Activated CD8-positive, alpha-beta memory T cell treated with anti-CD3 and anti-CD28 coated beads, Interleukin-2, amount 50 U/mL, for 4 hours (primary cell): Measurements from ENCODE around the gene CDX1.
"Not testable (repeated sequence)": the region's sequence is repeated elsewhere in the genome, so short reads cannot be mapped to it uniquely, and the experiment has no call there.

Experiments used
- DNase-seq: peaks from one replicate; pipeline ENCODE4 v3.0.0-alpha.2; 2020

CDX1 gene

GRCh38 chr5:150210644-150211043 lies 44.1 kb downstream of the CDX1 start:
- DNase-seq = no peak

GRCh38 chr5:150211156-150212030 lies 44.8 kb downstream of the CDX1 start:
- no peak for DNase-seq

- no peak for DNase-seq
Observed at GRCh38 chr5:150213530-150213929, 47.0 kb downstream of the CDX1 start.

GRCh38 chr5:150214289-150214688 lies 47.7 kb downstream of the CDX1 start:
- DNase-seq = no peak

GRCh38 chr5:150215979-150216944 lies 49.7 kb downstream of the CDX1 start:
- DNase-seq = no peak

- DNase-seq = no peak
Observed at GRCh38 chr5:150217038-150217437, 50.5 kb downstream of the CDX1 start.

GRCh38 chr5:150217873-150218692 lies 51.5 kb downstream of the CDX1 start:
- DNase-seq = peak; percentile 81

- no peak for DNase-seq
Observed at GRCh38 chr5:150218693-150219035, 52.1 kb downstream of the CDX1 start.

GRCh38 chr5:150219142-150219541 lies 52.6 kb downstream of the CDX1 start:
- DNase-seq = no peak

- no peak for DNase-seq
Observed at GRCh38 chr5:150219861-150220260, 53.3 kb downstream of the CDX1 start.

- no peak for DNase-seq
Observed at GRCh38 chr5:150221471-150221870, 54.9 kb downstream of the CDX1 start.

- no peak for DNase-seq
Observed at GRCh38 chr5:150222906-150223305, 56.3 kb downstream of the CDX1 start.

GRCh38 chr5:150223474-150223873 lies 56.9 kb downstream of the CDX1 start:
- DNase-seq = no peak

- DNase-seq = no peak
Observed at GRCh38 chr5:150224483-150225027, 58.0 kb downstream of the CDX1 start.

- DNase-seq = no peak
Observed at GRCh38 chr5:150227036-150227435, 60.5 kb downstream of the CDX1 start.

- no peak for DNase-seq
Observed at GRCh38 chr5:150227606-150228273, 61.2 kb downstream of the CDX1 start.

GRCh38 chr5:150229571-150229970 lies 63.0 kb downstream of the CDX1 start:
- no peak for DNase-seq

- no peak for DNase-seq
Observed at GRCh38 chr5:150230842-150231241, 64.3 kb downstream of the CDX1 start.

GRCh38 chr5:150233706-150234105 lies 67.1 kb downstream of the CDX1 start:
- DNase-seq = not testable (repeated sequence)
